Stomach (tissue), 9 donors: ENCODE data around the gene PRDM5. TPM values are rescaled to one million over a fixed set of nuclear protein-coding genes. Genes with fewer than 3 reads are reported as not detected.

Source experiments
- DNase-seq, 2 donors: peaks; one replicate each; pipeline versions ENCODE4 v3.0.0 to v3.0.0-alpha.2; 2013 to 2019
- H3K27ac ChIP-seq, 5 donors: fragments of 200-600 bp in 4 of 5; sonication (generic) in 4 of 5; one replicate each; pipeline ENCODE4 v1.5.1; 2013 to 2019; ENCODE audit warnings: mild to moderate bottlenecking in 1 of 5, moderate library complexity in 1 of 5
- H3K27me3 ChIP-seq, 3 donors: fragments of 200-600 bp; sonication (generic); one replicate each; pipeline ENCODE4 v1.5.1; 2017 to 2019; ENCODE audit warnings: mixed run types in 1 of 3
- H3K36me3 ChIP-seq, 4 donors: fragments of 200-600 bp; sonication (generic); 1 replicate in 3 of 4; 2 replicates in 1 of 4; pipeline ENCODE4 v1.5.1; 2016 to 2019
- H3K4me1 ChIP-seq, 4 donors: fragments of 200-600 bp; sonication (generic); one replicate each; pipeline ENCODE4 v1.5.1; 2016 to 2019
- H3K4me3 ChIP-seq, 4 donors: fragments of 200-600 bp; sonication (generic) in 3 of 4; one replicate each; pipeline ENCODE4 v1.5.1; 2016 to 2019; ENCODE audit warnings: mild to moderate bottlenecking in 1 of 4
- H3K9me3 ChIP-seq, 4 donors: fragments of 200-600 bp; sonication (generic); one replicate each; pipeline ENCODE4 v1.5.1; 2016 to 2019
- CTCF ChIP-seq, 7 experiments: fragments of 450-650 bp in 4 of 7; fragments of 200-600 bp in 3 of 7; sonication (generic) in 3 of 7; IDR thresholded peaks; one replicate each; pipeline ENCODE4 v1.5.1; 2016 to 2019; ENCODE audit warnings: antibody characterized with exemption in 7 of 7, control low read depth in 2 of 7, mild to moderate bottlenecking in 1 of 7
- EP300 ChIP-seq: sonication (generic); formaldehyde crosslinking; IDR thresholded peaks from one replicate; pipeline ENCODE4 v1.6.1; 2017; ENCODE audit warnings: antibody characterized with exemption
- POLR2A ChIP-seq, 4 donors: fragments of 450-650 bp; IDR thresholded peaks; one replicate each; pipeline ENCODE4 v1.6.1; 2016; ENCODE audit warnings: antibody characterized with exemption in 4 of 4, control low read depth in 2 of 4, mild to moderate bottlenecking in 1 of 4, moderate library complexity in 1 of 4
- POLR2AphosphoS5 ChIP-seq, 3 donors: sonication (generic); formaldehyde crosslinking; IDR thresholded peaks; one replicate each; pipeline ENCODE4 v1.6.1; 2016; ENCODE audit warnings: antibody characterized with exemption in 3 of 3
- WGBS, 5 donors: extraction: QIAGEN DNeasy Blood & Tissue Kit in 3 of 5; methylation state at CpG; one replicate each; pipeline versions ENCODE4 v1.1.5 to v1.1.7; 2013 to 2018; 5-methylcytosine and 5-hydroxymethylcytosine counted together
- intact Hi-C: fragments of 100-400 bp; cut with DNase I; formaldehyde crosslinking; loops from one replicate; pipeline ENCODE4 v1.15.1; 2023; ENCODE audit warnings: low total_unique reads
- polyA plus RNA-seq, 3 donors: library from polyadenylated mRNA; stranded (reverse); fragments of 200-250 nt; gene quantifications; one replicate each; pipeline ENCODE4 v1.2.3, GENCODE V29; 2013
- total RNA-seq, 5 donors: library from RNA; depleted of rRNA; stranded (reverse); fragments of >200 nt; gene quantifications; one replicate each; pipeline versions ENCODE4 v1.1.0 to v1.2.3, GENCODE V29; 2014 to 2016
- donor health status: healthy with polysubstance abuse.
- donor health status: Bipolar disorder and iron deficiency.
- donor health status: healthy.

PRDM5 gene
- total and polyA plus RNA-seq, 8 donors: 1.5 to 64.7 (median 10.7) TPM

- H3K4me1 ChIP-seq: no peaks in the 10 kb centered on the region
- no peak for DNase-seq
- no peak overlapping the region for H3K27ac ChIP-seq
- H3K36me3 ChIP-seq: no peaks in the 10 kb centered on the region
- 74 to 93% (median 89%) methylated on average over 4 of the region's 4 CpGs for WGBS, 5 donors
- H3K9me3 ChIP-seq: no peaks in the 10 kb centered on the region
- TF ChIP-seq CTCF (IDR thresholded peaks at IDR 0.05): no peak
- TF ChIP-seq EP300: no peak
- TF ChIP-seq POLR2AphosphoS5 (IDR thresholded peaks at IDR 0.05): no peak
- TF ChIP-seq POLR2A (IDR thresholded peaks at IDR 0.05): no peak
- no peak overlapping the region for H3K4me3 ChIP-seq
- H3K27me3 ChIP-seq: no peaks in the 10 kb centered on the region
- intact Hi-C loops: no loop called here
These were observed 193.4 kb downstream of the PRDM5 start for GRCh38 chr4:120728892-120729675.

- no peak overlapping the region for H3K4me3 ChIP-seq
- intact Hi-C loops: no loop called here
- 81 to 88% (median 85%) methylated on average over 6 of the region's 6 CpGs for WGBS, 5 donors
- H3K27me3 ChIP-seq: no peaks in the 10 kb centered on the region
- H3K9me3 ChIP-seq: no peaks in the 10 kb centered on the region
- H3K4me1 ChIP-seq: no peaks in the 10 kb centered on the region
- H3K27ac ChIP-seq: no peak overlapping the region
- no peaks in the 10 kb centered on the region for H3K36me3 ChIP-seq
- DNase-seq: no peak
- no peak for TF ChIP-seq POLR2AphosphoS5 (IDR thresholded peaks at IDR 0.05)
- no peak for TF ChIP-seq CTCF (IDR thresholded peaks at IDR 0.05)
- no peak for TF ChIP-seq POLR2A (IDR thresholded peaks at IDR 0.05)
- no peak for TF ChIP-seq EP300
These were observed 196.6 kb downstream of the PRDM5 start for GRCh38 chr4:120725639-120726580.

- Histone ChIP-seq H3K4me3 (no peak overlapping the region), H3K27me3 (no peaks in the 10 kb centered on the region), H3K9me3 (no peaks in the 10 kb centered on the region), H3K36me3 (no peaks in the 10 kb centered on the region), H3K4me1 (no peaks in the 10 kb centered on the region), H3K27ac (no peak overlapping the region)
- TF ChIP-seq POLR2AphosphoS5 (IDR thresholded peaks at IDR 0.05) (no peak), CTCF (IDR thresholded peaks at IDR 0.05) (no peak), POLR2A (IDR thresholded peaks at IDR 0.05) (no peak), EP300 (no peak)
- no peak for DNase-seq
- intact Hi-C loops: no loop called here
- 40 to 69% (median 56%) methylated on average over 2 of the region's 2 CpGs for WGBS, 5 donors
These were observed 197.9 kb downstream of the PRDM5 start for GRCh38 chr4:120724656-120725055.

- Histone ChIP-seq H3K27ac (no peak overlapping the region), H3K36me3 (no peaks in the 10 kb centered on the region), H3K4me3 (no peak overlapping the region), H3K4me1 (no peaks in the 10 kb centered on the region), H3K27me3 (no peaks in the 10 kb centered on the region), H3K9me3 (no peaks in the 10 kb centered on the region)
- 83 to 98% (median 97%) methylated on average over 2 of the region's 2 CpGs for WGBS, 5 donors
- TF ChIP-seq EP300: no peak
- intact Hi-C loops: no loop called here
- DNase-seq: no peak
These were observed 198.5 kb downstream of the PRDM5 start for GRCh38 chr4:120723986-120724385.
